Inferior parietal cortex (tissue), 1 donor: ENCODE data around the gene OR7G2.
"Not testable (repeated sequence)": the region's sequence is repeated elsewhere in the genome, so short reads cannot be mapped to it uniquely, and the experiment has no call there.

Source experiments
- DNase-seq: peaks from one replicate; pipeline ENCODE4 v3.0.0-alpha.2; 2016; ENCODE audit errors: extremely low spot score

The OR7G2 gene

GRCh38 chr19:9073806-9074205 is 33.5 kb downstream of the OR7G2 start:
- no peak for DNase-seq

- DNase-seq, result not testable (repeated sequence)
Observed at GRCh38 chr19:9071720-9072119, 35.6 kb downstream of the OR7G2 start.

DNA sequence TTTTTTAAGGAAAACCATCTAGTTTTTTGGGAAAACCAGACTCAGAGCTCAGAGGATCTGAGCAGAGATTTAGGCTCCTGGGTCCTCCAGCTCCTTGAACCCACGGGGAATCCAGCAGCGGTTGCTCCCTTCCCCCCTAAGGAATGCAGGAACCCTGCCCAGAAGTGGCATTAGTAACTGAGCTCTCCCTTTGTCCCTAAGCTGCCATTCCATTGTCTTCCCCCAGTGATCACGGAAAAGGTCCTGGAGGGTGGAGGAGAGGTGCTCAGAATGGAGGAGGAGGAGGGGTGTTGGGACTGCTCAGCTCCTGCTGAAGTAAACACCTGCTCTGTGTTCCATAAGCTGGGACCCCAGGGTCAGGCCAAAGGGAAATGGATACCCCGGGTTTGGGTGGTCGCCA is 37.2 kb downstream of the OR7G2 start:
- no peak for DNase-seq

GRCh38 chr19:9065457-9066014 is 41.7 kb downstream of the OR7G2 start:
- DNase-seq, result no peak

DNA sequence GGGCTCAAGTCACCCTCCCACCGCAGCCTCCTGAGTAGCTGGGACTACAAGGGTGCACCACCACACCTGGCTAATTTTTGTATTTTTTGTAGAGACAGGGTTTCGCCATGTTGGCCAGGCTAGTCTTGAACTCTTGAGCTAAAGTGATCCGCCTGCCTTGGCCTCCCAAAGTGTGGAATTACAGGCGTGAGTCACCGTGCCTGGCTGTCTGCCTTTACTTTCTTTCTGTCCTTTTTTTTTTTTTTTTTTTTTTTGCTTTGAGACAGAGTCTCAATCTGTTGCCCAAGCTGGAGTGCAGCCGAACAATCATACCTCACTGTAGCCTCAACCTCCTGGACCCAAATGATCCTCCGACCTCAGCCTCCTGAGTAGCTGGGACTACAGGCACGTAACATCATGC is 45.4 kb downstream of the OR7G2 start:
- no peak for DNase-seq

GRCh38 chr19:9060564-9061340 is 46.5 kb downstream of the OR7G2 start:
- DNase-seq, result no peak

DNA sequence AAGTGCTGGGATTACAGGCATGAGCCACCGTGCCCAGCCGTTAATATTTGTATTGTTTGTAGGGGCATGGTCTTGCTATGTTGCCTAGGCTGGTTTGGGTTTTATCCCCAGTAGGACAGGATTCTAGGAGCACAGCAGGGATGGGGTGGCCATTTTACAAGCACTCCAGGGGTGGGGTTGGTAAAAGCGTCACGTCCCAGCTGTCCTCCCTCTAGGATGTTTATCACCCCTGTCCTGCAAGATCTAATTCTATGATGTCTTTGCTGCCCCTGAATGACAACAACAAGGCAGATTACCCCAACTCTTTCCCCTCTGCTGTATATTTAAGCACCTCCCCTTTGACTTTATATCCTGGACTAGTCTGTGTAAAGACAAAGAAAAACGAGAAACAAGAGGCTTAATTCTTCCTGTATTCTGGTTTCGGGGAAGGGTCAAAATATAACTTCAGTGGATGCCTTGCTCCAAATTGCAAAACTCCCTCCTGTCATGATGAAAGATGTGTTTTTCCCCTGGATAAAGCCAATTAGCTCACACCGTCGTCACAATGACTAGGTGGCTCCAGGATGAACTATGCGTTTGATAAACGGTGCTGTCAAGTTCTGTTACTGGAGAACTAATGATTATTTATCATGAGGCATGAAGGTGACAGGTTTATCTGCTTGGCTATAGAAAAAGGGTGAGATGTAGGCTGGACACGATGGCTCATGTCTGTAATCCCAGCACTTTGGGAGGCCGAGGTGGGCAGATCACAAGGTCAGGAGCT is 48.2 kb downstream of the OR7G2 start:
- no peak for DNase-seq

- no peak for DNase-seq
Observed at GRCh38 chr19:9057505-9058258, 49.6 kb downstream of the OR7G2 start.

DNA sequence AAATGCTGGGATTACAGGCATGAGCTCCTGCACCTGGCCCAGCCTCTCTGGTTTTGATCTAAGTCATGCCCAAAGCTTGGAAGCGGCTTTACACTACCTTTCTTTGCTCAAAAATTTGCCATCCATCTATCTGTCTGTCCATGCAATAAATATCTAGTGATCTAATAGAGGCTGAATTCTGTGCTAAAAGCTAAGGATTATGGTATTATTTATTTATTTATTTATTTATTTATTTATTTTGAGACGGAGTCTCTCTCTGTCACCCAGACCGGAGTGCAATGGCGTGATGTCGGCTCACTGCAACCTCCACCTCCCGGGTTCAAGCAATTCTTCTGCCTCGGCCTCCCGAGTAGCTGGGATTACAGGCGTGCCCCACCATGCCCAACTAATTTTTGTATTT is 51.1 kb downstream of the OR7G2 start:
- DNase-seq, result not testable (repeated sequence)

DNA sequence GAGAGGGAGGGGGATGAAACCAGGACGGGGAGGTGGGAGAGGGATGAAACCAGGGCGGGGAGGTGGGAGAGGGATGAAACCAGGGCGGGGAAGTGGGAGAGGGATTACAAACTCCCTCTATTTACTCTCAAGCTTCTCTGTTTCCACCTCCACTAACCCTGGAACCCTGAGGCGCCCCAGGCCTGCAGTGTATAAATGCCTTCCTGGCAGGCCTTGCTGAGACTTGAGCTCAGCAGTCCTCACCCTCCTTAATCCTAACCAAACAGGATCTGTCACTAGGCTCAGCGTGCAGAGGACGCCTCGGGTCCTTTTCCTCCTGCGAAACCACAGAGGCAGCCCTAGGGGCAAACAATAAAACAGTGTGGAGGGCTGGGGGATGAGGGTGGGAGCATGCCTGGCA is 52.5 kb downstream of the OR7G2 start:
- no peak for DNase-seq

GRCh38 chr19:9054207-9054606 is 53.1 kb downstream of the OR7G2 start:
- DNase-seq, result no peak

DNA sequence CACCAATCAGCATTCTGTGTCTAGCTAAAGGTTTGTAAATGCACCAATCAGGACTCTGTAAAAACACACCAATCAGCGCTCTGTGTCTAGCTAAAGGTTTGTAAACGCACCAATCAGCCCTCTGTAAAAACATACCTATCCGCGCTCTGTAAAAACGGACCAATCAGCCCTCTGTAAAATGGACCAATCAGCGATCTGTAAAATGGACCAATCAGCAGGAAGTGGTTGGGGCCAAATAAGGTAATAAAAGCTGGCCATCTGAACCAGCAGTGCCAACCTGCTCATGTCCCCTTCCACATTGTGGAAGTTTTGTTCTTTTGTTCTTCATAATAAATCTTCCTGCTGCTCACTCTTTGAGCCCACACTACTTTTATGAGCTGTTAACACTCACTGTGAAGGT is 53.6 kb downstream of the OR7G2 start:
- not testable (repeated sequence) for DNase-seq

- DNase-seq, result no peak
Observed at GRCh38 chr19:9052894-9053293, 54.4 kb downstream of the OR7G2 start.
